HG03039 (cell line): ENCODE data around the gene VMO1.

Experiments used
- ATAC-seq: cut with Tn5 transposase; IDR thresholded peaks from one replicate; pipeline ENCODE4 v1.9.1; 2021; ENCODE audit warnings: mild to moderate bottlenecking, moderate library complexity; ENCODE audit not compliant: unreplicated experiment

The VMO1 gene

GRCh38 chr17:4800462-4801196 lies 14.5 kb upstream of the VMO1 start:
- no peak for ATAC-seq

GRCh38 chr17:4796552-4796920 lies 10.4 kb upstream of the VMO1 start:
- no peak for ATAC-seq

DNA sequence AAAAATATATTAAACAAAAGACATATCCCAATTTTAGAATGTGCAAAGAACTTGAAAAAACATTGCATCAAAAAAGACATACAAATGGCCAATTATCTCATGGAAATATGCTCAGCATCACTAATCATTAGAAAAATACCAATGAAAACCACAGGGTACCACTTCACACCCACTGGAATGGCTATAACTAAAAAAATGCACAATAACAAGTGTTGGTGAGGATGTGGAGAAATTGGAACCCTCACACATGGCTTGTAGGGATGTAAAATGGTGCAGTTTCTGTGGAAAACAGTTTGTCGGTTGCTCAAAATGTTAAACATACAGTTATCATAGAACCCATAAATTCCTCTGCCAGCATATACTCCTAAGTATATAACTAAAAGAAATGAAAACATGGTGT lies 9.0 kb upstream of the VMO1 start:
- ATAC-seq, result no peak

- no peak for ATAC-seq
Measured at GRCh38 chr17:4790705-4791088, 4.5 kb upstream of the VMO1 start.

GRCh38 chr17:4789951-4790704 lies 4.0 kb upstream of the VMO1 start:
- ATAC-seq, result peak; percentile 78

GRCh38 chr17:4789701-4789950 lies 3.5 kb upstream of the VMO1 start:
- ATAC-seq, result no peak

GRCh38 chr17:4788807-4789700 lies 2.9 kb upstream of the VMO1 start, which contains the start of gene GLTPD2:
Gene GLTPD2 (plus strand): TSS chr17:4788964. CDS start chr17:4789012, 48 bp downstream.
- ATAC-seq, result no peak

GRCh38 chr17:4788159-4788806 lies 2.1 kb upstream of the VMO1 start:
- no peak for ATAC-seq

DNA sequence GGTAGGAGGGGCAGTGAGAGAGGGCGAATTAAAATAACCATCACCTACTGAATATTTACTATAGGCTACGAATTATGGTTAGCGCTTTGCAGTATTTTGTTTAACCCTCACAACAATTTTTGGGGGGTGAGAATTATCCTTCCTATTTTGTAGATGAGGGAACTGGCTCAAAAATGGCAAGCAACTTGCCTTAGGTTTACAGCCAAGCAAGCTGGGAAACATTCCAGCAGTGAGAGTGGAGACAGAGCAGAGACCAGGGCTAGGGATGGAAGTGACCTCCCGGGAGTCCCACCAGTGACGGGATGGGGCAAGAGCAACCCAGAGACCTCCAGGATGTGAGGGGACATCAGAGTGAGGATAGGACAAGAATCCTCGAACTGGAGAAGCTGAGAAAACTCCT lies 352 bp upstream of the VMO1 start:
- ATAC-seq, result no peak

DNA sequence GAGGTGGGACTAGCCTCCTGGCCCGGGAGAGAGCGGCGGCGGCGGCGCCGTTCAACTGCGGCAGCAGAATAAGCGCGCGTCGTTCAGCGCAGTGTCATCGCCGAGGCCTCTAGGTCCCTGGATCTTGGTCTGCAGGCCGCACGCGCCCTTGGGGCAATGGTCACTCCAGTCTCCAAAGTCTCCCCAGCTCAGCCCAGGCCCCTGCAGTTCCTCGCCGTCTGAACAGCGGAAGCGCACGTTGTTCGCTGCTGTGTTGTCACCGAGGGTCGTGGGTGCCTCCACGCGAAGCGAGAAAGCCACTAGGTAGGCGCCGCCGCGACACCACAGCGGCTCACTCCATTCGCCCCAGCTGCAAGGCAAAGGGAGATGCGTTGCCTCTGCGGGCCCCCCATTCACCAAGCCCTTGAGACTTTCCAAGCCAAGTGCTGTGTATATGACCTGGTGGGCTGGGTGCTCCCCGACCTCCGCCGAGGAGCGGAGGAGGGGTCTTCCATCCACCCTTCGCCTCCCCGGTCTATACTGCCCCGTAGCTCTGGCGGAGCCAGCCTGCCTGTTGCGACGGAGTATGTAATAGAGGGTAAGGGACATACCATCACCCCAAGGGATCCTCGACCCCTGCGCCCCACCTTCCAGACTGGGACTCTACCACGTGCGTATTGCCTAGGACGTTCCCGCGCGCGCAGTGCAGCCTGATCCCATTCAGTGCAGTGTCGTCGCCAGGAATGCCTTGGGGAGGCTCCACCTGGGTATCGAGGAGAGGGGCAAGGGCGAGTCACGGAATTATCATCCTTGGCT lies 656 bp downstream of the VMO1 start:
- ATAC-seq, result no peak

DNA sequence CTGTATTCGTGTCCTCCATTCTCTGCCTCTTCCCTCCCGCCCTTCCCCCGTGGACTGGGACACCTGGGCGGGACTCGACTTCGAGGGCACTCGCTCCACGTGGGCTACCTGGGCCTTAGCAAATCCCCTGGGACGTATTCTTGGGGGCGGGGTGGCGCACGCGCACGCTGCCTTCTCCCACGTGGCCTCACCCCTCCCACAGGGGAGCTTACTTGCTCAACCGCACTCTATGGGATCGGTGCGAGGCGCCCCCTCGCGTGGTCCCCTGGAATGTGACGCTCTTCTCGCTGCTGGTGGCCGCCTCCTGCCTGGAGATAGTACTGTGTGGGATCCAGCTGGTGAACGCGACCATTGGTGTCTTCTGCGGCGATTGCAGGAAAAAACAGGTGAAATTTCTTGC lies 3.5 kb downstream of the VMO1 start:
- no peak for ATAC-seq

- ATAC-seq, result no peak
Measured at GRCh38 chr17:4780325-4780955, 5.7 kb downstream of the VMO1 start.

DNA sequence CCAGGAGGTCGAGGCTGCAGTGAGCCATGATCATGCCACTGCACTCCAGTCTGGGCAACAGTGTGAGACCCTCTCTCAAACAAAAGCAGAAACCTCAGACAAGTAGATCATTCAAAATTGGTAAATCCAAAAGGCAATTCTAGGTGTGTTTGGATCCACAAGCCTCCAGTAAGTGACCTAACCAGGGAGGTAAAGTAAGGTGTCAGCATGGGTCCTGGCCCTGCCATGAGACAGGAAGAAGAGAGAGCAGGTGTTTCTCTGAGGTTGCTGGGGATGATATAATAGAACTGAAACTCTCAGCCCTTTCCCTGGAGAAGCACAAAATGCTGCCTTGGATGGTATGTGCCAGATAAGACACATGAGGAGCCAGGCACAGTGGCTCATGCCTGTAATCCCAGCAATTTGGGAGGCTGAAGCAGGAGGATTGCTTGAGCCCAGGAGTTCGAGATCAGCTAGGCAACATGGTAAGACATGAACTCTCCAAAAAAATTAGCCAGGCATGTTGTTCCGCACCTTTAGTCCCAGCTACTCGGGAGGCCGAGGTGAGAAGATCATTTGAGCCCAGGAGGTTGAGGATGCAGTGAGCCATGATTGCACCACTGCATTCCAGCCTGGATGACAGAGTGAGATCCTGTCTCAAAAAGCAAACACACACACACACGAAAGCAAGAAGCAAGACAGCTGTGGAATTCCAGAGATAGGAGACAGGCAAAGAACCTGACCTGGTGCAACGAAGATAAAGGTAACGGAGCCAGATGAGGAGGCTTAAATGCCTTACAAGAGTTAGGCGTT lies 8.0 kb downstream of the VMO1 start:
- no peak for ATAC-seq

DNA sequence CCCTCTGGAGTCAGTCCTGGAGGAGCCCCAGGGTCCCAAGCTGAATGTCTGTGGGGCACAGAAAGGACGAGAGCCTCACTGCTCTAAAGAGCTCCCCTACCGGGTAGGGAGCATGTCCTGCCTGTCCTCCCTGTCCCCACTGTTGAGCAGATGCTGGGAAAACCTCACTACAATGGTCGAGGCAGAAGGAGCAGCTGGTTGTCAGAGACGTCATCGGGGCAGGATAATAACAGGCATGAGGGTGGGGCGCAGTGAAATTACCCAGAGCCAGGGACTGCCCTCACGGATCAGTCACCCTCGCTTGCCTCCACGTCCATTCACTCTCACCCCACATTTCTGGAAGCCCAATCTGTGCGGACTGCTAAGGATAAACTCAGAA lies 13.9 kb downstream of the VMO1 start:
- no peak for ATAC-seq

- no peak for ATAC-seq
Measured at GRCh38 chr17:4771519-4772234, 14.5 kb downstream of the VMO1 start, which contains the start of gene TM4SF5. Gene TM4SF5 (plus strand): TSS chr17:4771886. CDS start chr17:4771923, 37 bp downstream.

- ATAC-seq, result no peak
Measured at GRCh38 chr17:4769628-4770027, 16.5 kb downstream of the VMO1 start.

GRCh38 chr17:4768298-4768697 lies 17.9 kb downstream of the VMO1 start:
- no peak for ATAC-seq

DNA sequence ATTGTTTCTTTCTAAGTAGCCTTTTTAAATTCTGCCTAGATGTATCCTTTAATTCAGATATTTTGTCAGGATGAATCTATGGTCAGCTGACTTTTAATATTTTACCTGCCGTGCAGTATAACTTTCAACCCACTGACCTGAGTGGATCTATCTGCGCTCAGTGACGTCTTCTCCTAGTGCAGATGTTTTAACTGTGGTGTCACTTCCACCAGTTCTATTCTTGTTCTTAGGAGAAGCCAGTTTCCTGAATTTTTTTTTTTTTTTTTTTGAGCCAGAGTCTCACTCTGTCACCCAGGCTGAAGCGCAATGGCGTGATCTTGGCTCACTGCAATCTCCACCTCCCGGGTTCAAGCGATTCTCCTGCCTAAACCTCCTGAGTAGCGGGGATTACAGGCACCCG lies 19.4 kb downstream of the VMO1 start:
- ATAC-seq, result no peak

DNA sequence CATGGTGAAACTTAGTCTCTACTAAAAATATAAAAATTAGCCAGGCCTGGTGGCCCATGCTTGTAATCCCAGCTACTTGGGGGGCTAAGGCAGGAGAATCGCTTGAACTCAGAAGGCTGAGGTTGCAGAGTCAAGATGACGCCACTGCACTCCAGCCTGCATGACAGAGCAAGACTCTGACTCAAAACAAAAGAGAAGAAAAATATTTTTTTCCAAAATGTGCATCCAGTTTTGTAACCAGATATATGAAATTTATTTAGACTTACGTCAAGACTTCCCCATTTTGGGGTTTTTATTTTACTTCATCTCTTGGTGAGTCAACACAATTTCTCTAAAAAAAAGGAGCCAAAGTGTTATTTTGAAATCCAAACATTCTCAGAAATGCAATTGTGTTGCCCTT lies 20.0 kb downstream of the VMO1 start:
- no peak for ATAC-seq
